ENCODE results near the gene LRRC2. TPM values are rescaled to one million over a fixed set of nuclear protein-coding genes. Genes with fewer than 3 reads are reported as not detected.
A peak's percentile ranks its signal among the peaks of the same experiment; 100 is the strongest.

The LRRC2 gene
- total and polyA plus RNA-seq, 4 donors: 1.4 to 4.6 (median 2.9) TPM

- H3K36me3 ChIP-seq (ENCODE audit: control insufficient read depth, insufficient read depth, low read length): no peaks in the 10 kb centered on the region
- peaks cover 11% of the 10 kb centered on the region for H3K27me3 ChIP-seq (ENCODE audit: control insufficient read depth, insufficient read depth, low read length)
- no peak overlapping the region for H3K27ac ChIP-seq (ENCODE audit: low read depth, low read length)
- no peaks in the 10 kb centered on the region for H3K9me3 ChIP-seq (ENCODE audit: control insufficient read depth, insufficient read depth, low read length)
- H3K4me1 ChIP-seq (ENCODE audit: control insufficient read depth, insufficient read depth, low read length): peaks cover 12% of the 10 kb centered on the region
- 83% methylated on average over 1 of the region's 2 CpGs for WGBS (ENCODE audit: insufficient coverage)
- no peak overlapping the region for H3K4me3 ChIP-seq (ENCODE audit: low read depth, low read length)
- no peak for DNase-seq (ENCODE audit: low read depth in 4 of 6, low spot score in 6 of 6)
Measured at GRCh38 chr3:46561511-46561910, 4.6 kb downstream of the LRRC2 start.

- Histone ChIP-seq H3K9me3 (ENCODE audit: control insufficient read depth, insufficient read depth, low read length) (no peaks in the 10 kb centered on the region), H3K36me3 (ENCODE audit: control insufficient read depth, insufficient read depth, low read length) (no peaks in the 10 kb centered on the region), H3K4me3 (ENCODE audit: low read depth, low read length) (no peak overlapping the region), H3K27ac (ENCODE audit: low read depth, low read length) (no peak overlapping the region), H3K27me3 (ENCODE audit: control insufficient read depth, insufficient read depth, low read length) (no peaks in the 10 kb centered on the region), H3K4me1 (ENCODE audit: control insufficient read depth, insufficient read depth, low read length) (no peaks in the 10 kb centered on the region)
- 58% methylated on average over 2 of the region's 4 CpGs for WGBS (ENCODE audit: insufficient coverage)
- no peak for DNase-seq (ENCODE audit: low read depth in 4 of 6, low spot score in 6 of 6)
Measured at GRCh38 chr3:46559091-46559704, 6.9 kb downstream of the LRRC2 start.

- H3K36me3 ChIP-seq (ENCODE audit: control insufficient read depth, insufficient read depth, low read length): no peaks in the 10 kb centered on the region
- peak overlapping the region; percentile 20 for H3K27ac ChIP-seq (ENCODE audit: low read depth, low read length)
- DNase-seq (ENCODE audit: low read depth in 4 of 6, low spot score in 6 of 6): peak in 3 of 6 donors; percentile 46 to 85 (median 73)
- H3K4me1 ChIP-seq (ENCODE audit: control insufficient read depth, insufficient read depth, low read length): no peaks in the 10 kb centered on the region
- H3K4me3 ChIP-seq (ENCODE audit: low read depth, low read length): peak overlapping the region; percentile 40
- H3K9me3 ChIP-seq (ENCODE audit: control insufficient read depth, insufficient read depth, low read length): no peaks in the 10 kb centered on the region
- H3K27me3 ChIP-seq (ENCODE audit: control insufficient read depth, insufficient read depth, low read length): no peaks in the 10 kb centered on the region
- 53% methylated on average over 18 of the region's 22 CpGs for WGBS (ENCODE audit: insufficient coverage)
Measured at GRCh38 chr3:46558184-46559043, 7.7 kb downstream of the LRRC2 start.

- no peaks in the 10 kb centered on the region for H3K36me3 ChIP-seq (ENCODE audit: control insufficient read depth, insufficient read depth, low read length)
- no peak for DNase-seq (ENCODE audit: low read depth in 4 of 6, low spot score in 6 of 6)
- no peaks in the 10 kb centered on the region for H3K27me3 ChIP-seq (ENCODE audit: control insufficient read depth, insufficient read depth, low read length)
- 79% methylated on average over 6 of the region's 6 CpGs for WGBS (ENCODE audit: insufficient coverage)
- no peak overlapping the region for H3K27ac ChIP-seq (ENCODE audit: low read depth, low read length)
- H3K4me3 ChIP-seq (ENCODE audit: low read depth, low read length): no peak overlapping the region
- H3K4me1 ChIP-seq (ENCODE audit: control insufficient read depth, insufficient read depth, low read length): no peaks in the 10 kb centered on the region
- no peaks in the 10 kb centered on the region for H3K9me3 ChIP-seq (ENCODE audit: control insufficient read depth, insufficient read depth, low read length)
Measured at GRCh38 chr3:46557814-46558183, 8.3 kb downstream of the LRRC2 start.

GRCh38 chr3:46553154-46553553 is 12.9 kb downstream of the LRRC2 start:
- H3K27ac ChIP-seq (ENCODE audit: low read depth, low read length): no peak overlapping the region
- no CpG with 5 or more reads among the region's 1 CpG for WGBS (ENCODE audit: insufficient coverage)
- no peaks in the 10 kb centered on the region for H3K36me3 ChIP-seq (ENCODE audit: control insufficient read depth, insufficient read depth, low read length)

GRCh38 chr3:46552538-46552937 is 13.6 kb downstream of the LRRC2 start:
- Histone ChIP-seq H3K27ac (ENCODE audit: low read depth, low read length) (no peak overlapping the region), H3K36me3 (ENCODE audit: control insufficient read depth, insufficient read depth, low read length) (no peaks in the 10 kb centered on the region), H3K4me3 (ENCODE audit: low read depth, low read length) (no peak overlapping the region), H3K9me3 (ENCODE audit: control insufficient read depth, insufficient read depth, low read length) (no peaks in the 10 kb centered on the region), H3K4me1 (ENCODE audit: control insufficient read depth, insufficient read depth, low read length) (no peaks in the 10 kb centered on the region), H3K27me3 (ENCODE audit: control insufficient read depth, insufficient read depth, low read length) (no peaks in the 10 kb centered on the region)
- WGBS (ENCODE audit: insufficient coverage): 73% methylated on average over 1 of the region's 1 CpG
- DNase-seq (ENCODE audit: low read depth in 4 of 6, low spot score in 6 of 6): no peak

More at GRCh38 chr3:46553154-46553553, 12.9 kb downstream of the LRRC2 start:
- H3K27me3 ChIP-seq (ENCODE audit: control insufficient read depth, insufficient read depth, low read length): no peaks in the 10 kb centered on the region
- no peak overlapping the region for H3K4me3 ChIP-seq (ENCODE audit: low read depth, low read length)
- H3K4me1 ChIP-seq (ENCODE audit: control insufficient read depth, insufficient read depth, low read length): no peaks in the 10 kb centered on the region
- no peaks in the 10 kb centered on the region for H3K9me3 ChIP-seq (ENCODE audit: control insufficient read depth, insufficient read depth, low read length)
- DNase-seq (ENCODE audit: low read depth in 4 of 6, low spot score in 6 of 6): no peak

GRCh38 chr3:46551615-46552014 is 14.5 kb downstream of the LRRC2 start:
- Histone ChIP-seq H3K4me3 (ENCODE audit: low read depth, low read length) (no peak overlapping the region), H3K27ac (ENCODE audit: low read depth, low read length) (no peak overlapping the region), H3K36me3 (ENCODE audit: control insufficient read depth, insufficient read depth, low read length) (no peaks in the 10 kb centered on the region), H3K4me1 (ENCODE audit: control insufficient read depth, insufficient read depth, low read length) (no peaks in the 10 kb centered on the region), H3K27me3 (ENCODE audit: control insufficient read depth, insufficient read depth, low read length) (no peaks in the 10 kb centered on the region), H3K9me3 (ENCODE audit: control insufficient read depth, insufficient read depth, low read length) (no peaks in the 10 kb centered on the region)
- DNase-seq (ENCODE audit: low read depth in 4 of 6, low spot score in 6 of 6): no peak
- no CpG with 5 or more reads among the region's 2 CpGs for WGBS (ENCODE audit: insufficient coverage)

GRCh38 chr3:46549989-46550388 is 16.1 kb downstream of the LRRC2 start:
- no peaks in the 10 kb centered on the region for H3K4me1 ChIP-seq (ENCODE audit: control insufficient read depth, insufficient read depth, low read length)
- no CpG with 5 or more reads among the region's 1 CpG for WGBS (ENCODE audit: insufficient coverage)

GRCh38 chr3:46549408-46549904 is 16.6 kb downstream of the LRRC2 start:
- no peak overlapping the region for H3K4me3 ChIP-seq (ENCODE audit: low read depth, low read length)
- H3K36me3 ChIP-seq (ENCODE audit: control insufficient read depth, insufficient read depth, low read length): no peaks in the 10 kb centered on the region
- no peaks in the 10 kb centered on the region for H3K9me3 ChIP-seq (ENCODE audit: control insufficient read depth, insufficient read depth, low read length)
- WGBS (ENCODE audit: insufficient coverage): 81% methylated on average over 3 of the region's 4 CpGs
- no peak for DNase-seq (ENCODE audit: low read depth in 4 of 6, low spot score in 6 of 6)
- H3K27me3 ChIP-seq (ENCODE audit: control insufficient read depth, insufficient read depth, low read length): no peaks in the 10 kb centered on the region
- H3K27ac ChIP-seq (ENCODE audit: low read depth, low read length): no peak overlapping the region
- H3K4me1 ChIP-seq (ENCODE audit: control insufficient read depth, insufficient read depth, low read length): no peaks in the 10 kb centered on the region

More at GRCh38 chr3:46549989-46550388, 16.1 kb downstream of the LRRC2 start:
- DNase-seq (ENCODE audit: low read depth in 4 of 6, low spot score in 6 of 6): no peak
- Histone ChIP-seq H3K27me3 (ENCODE audit: control insufficient read depth, insufficient read depth, low read length) (no peaks in the 10 kb centered on the region), H3K27ac (ENCODE audit: low read depth, low read length) (no peak overlapping the region), H3K9me3 (ENCODE audit: control insufficient read depth, insufficient read depth, low read length) (no peaks in the 10 kb centered on the region), H3K36me3 (ENCODE audit: control insufficient read depth, insufficient read depth, low read length) (no peaks in the 10 kb centered on the region), H3K4me3 (ENCODE audit: low read depth, low read length) (no peak overlapping the region)
